T47D (cell line): ENCODE measurements around the gene GTSE1.

Source experiments
- DNase-seq, 2 experiments: peaks; one replicate each; pipeline versions ENCODE4 v3.0.0 to v3.0.0-alpha.2; 2011 to 2012; ENCODE audit warnings: low read depth in 1 of 2, low spot score in 1 of 2
- JUND ChIP-seq: IDR thresholded peaks from 2 replicates; pipeline ENCODE4 v1.6.1; 2012; ENCODE audit warnings: low read depth
- in situ Hi-C: cut with HindIII; loops from 2 replicates; pipeline ENCODE4 v1.10.0; 2016; ENCODE audit warnings: low sequenced_read_pairs, low pct_unique_long_range_greater_than_20kb

Gene GTSE1

GRCh38 chr22:46374663-46375474 is 78.2 kb downstream of the GTSE1 start:
- in situ Hi-C loops: no loop called here
- DNase-seq: peak; percentile 93 to 96
- TF ChIP-seq JUND: no peak

DNA sequence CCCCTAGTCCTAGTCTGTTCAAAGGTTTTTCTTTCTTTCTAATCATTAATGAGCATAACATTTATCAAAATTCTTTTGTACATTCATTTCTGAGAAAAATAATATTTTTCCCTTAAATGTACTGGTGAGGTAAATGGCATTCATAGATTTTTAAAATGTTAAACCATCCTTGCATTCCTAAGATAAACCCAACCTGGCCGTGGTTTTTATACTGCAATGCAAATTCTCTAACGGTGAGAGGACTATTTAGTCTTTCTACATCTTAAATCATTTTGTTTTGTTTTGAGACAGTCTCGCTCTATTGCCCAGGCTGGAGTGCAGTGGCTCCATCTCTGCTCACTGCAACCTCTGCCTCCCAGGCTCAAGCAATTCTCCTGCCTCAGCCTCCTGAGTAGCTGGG is 79.4 kb downstream of the GTSE1 start:
- in situ Hi-C loops: no loop called here
- TF ChIP-seq JUND: no peak

GRCh38 chr22:46376908-46377524 is 80.3 kb downstream of the GTSE1 start:
- in situ Hi-C loops: no loop called here
- DNase-seq: peak in 1 of 2 experiments; percentile 22
- TF ChIP-seq JUND: no peak

More for the DNA sequence above, 79.4 kb downstream of the GTSE1 start:
- DNase-seq: no peak

DNA sequence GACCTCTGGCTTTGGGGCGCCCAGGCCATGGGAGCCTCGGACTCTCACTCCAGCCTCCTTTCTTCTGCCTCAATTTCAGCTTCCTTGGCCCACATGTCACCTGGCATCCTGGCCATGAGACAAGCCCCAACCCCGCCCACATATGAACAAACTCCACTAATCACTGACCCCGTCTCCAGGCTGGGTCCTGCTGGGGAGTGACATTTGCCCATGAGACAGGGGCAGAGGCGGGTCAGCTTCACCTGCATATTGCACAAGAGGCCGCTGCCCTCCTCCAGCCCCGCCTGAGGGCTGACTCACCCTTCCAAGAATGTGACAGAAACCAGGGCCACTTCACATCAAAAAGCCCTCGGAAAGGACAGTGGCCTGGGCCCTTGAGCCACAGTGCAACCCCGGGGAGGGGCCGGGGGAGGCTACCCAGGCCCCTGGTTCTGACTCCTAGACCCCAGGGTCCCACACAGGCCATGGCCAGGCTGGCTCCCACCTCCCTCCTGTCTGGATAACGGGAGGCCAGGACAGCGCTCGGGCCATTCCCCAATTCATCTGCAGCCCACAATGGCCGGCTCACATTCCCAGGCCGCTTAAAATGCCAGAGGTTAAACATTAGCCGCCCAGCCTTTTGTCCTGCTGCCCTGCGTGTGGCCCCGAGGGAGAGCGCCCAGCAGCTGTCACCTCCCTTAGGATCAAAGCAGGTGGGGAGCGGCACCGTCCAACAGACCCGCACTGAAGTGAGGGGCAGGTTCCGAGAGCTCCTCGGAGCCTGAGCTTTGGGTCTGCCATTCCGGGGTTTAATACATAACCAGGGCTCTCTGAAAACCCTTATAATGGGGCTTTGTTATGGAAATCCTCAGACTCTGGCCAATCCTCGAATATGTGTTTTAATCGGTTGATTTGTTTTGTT is 81.1 kb downstream of the GTSE1 start:
- in situ Hi-C loops: no loop called here
- no peak; the same call in 1 of the 2 replicates for TF ChIP-seq JUND
- peak; percentile 70 to 88 for DNase-seq

- TF ChIP-seq JUND: no peak
- in situ Hi-C loops: no loop called here
- no peak for DNase-seq
Observed at GRCh38 chr22:46378426-46379065, 81.9 kb downstream of the GTSE1 start.

DNA sequence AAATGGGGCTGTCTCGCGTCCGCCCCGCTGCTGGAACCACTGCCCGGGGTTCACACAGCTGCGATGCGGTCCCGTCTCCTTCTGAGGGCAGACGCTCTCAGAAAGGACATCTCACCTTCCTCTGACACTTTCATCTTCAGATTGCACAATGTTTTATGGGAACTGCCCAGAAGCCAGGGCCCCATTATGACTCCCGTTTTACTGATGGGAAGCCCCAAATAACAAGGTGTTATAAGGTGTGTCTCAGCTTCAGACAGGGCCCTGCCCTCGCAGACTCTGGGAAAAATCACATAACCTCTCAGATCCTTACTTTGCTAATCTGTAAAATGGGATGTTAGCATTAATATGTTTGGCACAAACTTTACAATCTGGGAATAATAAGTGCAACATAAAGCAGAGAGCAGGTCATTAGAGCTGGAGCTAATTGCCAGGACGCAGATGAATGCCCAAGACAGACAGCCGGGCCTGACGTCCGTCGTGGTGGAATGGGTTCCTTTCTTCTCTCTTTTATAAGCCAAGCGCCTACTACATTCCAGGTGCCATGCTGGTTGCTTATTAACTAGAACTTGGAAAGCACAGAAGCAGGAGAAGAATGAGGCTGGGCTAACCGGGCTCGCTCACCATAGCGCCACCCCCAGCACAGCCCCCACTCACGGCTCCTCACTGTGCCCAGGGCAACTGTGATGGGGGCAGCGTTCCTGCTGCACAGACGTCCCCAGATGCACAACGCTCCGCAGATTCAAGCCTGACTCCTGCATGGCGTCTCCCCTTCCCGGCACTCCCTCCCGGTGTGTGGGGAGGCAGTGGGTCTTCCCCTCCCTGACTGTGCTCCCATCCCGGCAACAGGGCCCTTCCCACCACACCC is 82.6 kb downstream of the GTSE1 start:
- no peak for TF ChIP-seq JUND
- no peak for DNase-seq
- in situ Hi-C loops: no loop called here

GRCh38 chr22:46380069-46380468 is 83.4 kb downstream of the GTSE1 start:
- in situ Hi-C loops: no loop called here
- TF ChIP-seq JUND: no peak
- DNase-seq: no peak
